Measurements from ENCODE around the gene NKX2-3. TPM values are rescaled to one million over a fixed set of nuclear protein-coding genes. Genes with fewer than 3 reads are reported as not detected.

Gene NKX2-3
- total RNA-seq, 2 experiments from 2014 or later = not detected

DNA sequence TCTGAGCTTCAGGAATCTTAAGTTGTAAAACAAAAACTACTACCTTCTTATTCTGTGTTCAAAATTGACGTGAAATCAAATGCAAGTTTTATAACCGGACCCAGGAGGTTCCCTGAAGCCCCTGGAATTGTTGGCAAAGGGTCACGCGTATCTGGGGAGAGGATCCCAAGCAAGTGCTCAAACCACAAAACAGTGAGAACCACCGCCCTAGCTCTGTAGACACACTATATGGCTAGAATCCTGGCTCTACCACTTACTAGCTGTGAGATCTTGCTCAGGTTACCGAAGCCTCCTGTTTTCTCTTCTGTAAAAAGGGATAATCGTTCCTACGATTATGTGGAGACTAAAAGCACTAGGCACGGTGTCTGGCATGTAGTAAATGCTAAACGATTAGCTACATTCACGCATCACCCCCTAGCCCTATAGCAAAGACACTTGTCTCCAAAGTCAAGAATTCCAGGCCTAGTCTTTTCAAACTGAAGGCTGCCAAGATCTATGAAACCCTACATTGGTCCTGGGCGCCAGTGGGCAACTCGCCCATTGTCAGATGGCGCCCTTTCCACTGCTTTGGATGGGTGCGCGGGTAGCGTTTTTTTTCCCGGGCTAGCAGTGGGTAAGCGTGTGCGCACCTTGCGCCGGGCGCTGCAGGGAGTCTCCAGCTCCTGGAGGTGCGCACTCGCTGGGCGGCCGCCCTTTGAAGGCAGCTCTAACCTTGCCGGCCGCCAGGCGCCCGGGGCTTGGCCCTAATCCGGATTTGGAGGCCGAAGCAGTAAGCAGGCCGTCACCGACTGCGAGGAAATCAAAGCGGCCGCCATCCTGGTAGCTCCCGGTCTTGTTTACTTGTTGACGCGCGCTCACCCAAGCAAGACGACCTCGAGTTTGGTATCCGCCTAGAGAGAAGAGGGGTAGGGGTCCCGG lies 11.6 kb upstream of the NKX2-3 start:
- ChIA-PET CTCF (no interaction called here), POLR2A (no interaction called here)
- Mint-ChIP-seq H3K4me3 (no peak overlapping the region), H3K9me3 (no peaks in the 10 kb centered on the region), H3K4me1 (ENCODE audit: low read depth) (no peaks in the 10 kb centered on the region), H3K27ac (no peak overlapping the region), H3K36me3 (no peaks in the 10 kb centered on the region), H3K27me3 (peaks cover 66% of the 10 kb centered on the region)
- intact Hi-C loops (cut with micrococcal nuclease) = no loop called here
- DNase-seq = no peak

DNA sequence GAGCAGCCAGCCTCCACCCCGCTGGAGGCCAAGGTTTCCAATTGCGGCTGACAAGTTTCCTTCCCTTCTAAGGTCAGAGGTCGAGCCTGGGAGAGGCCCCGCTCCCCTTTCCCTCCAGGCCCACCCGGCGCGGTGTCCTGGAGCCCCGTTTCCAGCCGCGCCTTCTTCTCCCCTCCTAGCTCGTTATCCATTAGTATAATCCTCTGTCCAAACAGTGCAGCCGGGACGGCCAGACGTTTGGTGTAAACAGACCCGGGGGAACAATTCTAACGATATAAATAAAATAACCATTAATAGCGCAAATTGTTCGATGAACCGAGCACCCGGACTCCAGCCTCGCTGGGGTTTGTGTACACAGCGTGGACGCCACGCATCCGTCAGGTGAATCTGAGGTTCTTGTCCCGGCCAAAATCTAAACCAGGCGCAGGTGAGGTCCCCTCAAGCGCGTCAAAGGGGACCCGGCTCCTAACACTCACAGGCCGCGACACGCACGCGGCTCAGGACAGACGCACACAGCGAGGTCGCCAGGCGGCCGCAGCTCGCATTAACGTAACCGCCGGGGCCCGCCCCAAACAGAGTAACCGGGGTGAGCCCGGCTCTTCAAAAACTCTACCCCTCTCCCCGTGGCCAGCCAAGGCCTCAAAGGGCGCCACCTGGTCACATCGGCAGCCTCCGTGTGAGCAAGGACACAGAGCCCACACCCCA lies 10.8 kb upstream of the NKX2-3 start:
- ChIA-PET CTCF (no interaction called here), POLR2A (no interaction called here)
- Mint-ChIP-seq H3K4me3 (no peak overlapping the region), H3K9me3 (no peaks in the 10 kb centered on the region), H3K27me3 (peaks cover 71% of the 10 kb centered on the region), H3K4me1 (ENCODE audit: low read depth) (no peaks in the 10 kb centered on the region), H3K36me3 (no peaks in the 10 kb centered on the region), H3K27ac (no peak overlapping the region)
- DNase-seq = no peak
- intact Hi-C loops (cut with micrococcal nuclease) = no loop called here

DNA sequence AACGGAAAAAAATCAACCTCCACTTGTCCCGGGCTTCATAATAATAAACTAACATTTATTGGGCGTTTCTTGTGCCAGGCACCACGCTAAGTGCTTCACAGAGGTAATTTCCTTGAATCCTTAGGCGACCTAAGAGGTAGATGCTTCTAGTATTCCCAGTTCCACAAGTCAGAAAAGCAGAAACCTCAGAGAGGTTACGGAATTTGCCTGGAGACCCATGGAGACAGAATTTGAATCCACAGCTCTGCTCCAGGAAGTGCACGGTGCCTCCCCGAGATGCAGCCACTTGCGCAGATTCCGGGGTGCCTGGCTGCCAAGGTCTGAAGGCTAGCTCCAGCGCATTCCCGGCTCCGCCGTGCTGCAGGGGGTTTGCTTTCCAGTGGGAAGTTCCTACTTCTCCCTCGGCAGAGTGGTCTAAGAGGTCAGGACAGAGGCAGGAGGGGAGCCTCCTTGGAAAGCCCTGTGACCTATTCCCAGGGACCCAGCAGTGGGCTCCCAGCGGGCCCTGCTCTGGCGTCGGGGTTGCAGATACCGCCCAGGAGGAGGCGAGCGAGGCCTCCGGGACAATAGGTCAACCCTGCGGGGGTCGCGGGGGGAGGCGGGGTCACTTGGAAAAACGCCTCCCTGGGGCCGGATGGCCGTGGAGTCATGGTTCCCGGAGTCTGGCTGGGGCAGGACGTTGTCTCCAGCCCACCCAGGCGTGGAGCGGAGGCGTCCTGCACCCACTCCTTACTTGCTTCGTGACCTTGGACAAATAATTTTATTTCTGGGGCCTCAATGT lies 10.1 kb upstream of the NKX2-3 start:
- ChIA-PET POLR2A (no interaction called here), CTCF (interaction anchor here (1.1 kb wide), 1 partner anchor 87 kb away, joined by 3 read pairs; no protein-coding TSS in a partner anchor)
- peaks cover 71% of the 10 kb centered on the region for H3K27me3 Mint-ChIP-seq
- no peaks in the 10 kb centered on the region for H3K9me3 Mint-ChIP-seq
- H3K4me3 Mint-ChIP-seq = no peak overlapping the region
- intact Hi-C loops (cut with micrococcal nuclease) = no loop called here
- no peak overlapping the region for H3K27ac Mint-ChIP-seq
- DNase-seq = no peak
- no peaks in the 10 kb centered on the region for H3K36me3 Mint-ChIP-seq
- H3K4me1 Mint-ChIP-seq (ENCODE audit: low read depth) = no peaks in the 10 kb centered on the region

DNA sequence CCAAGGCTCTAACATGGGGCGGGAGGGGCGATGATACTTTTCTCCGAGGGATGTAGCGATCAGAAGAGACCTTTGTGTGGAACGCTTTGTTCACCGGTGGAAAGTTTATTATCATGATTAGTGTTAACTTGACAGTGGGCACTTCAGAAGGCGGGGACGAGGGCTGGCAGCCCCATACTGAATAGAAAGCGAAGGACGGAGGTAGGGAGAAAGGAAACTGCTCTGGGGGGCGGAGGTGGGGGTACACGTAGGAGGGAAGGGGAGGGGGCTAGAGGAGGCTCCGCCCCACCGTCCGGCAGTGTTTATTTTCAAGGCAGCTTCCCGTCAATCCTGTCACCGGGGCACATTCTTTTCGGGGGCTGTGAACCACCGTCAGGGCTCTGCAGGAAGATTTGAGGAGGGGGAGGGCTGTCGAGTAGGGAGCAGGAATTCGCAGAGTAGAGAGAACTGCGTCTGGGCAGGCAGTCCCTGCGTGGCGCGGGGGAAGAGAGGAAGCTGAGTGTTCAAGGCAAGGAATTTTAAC lies 9.4 kb upstream of the NKX2-3 start:
- intact Hi-C loops (cut with micrococcal nuclease) = no loop called here
- ChIA-PET POLR2A (no interaction called here), CTCF (interaction anchor here (1.1 kb wide), 1 partner anchor 87 kb away, joined by 3 read pairs; no protein-coding TSS in a partner anchor)
- Mint-ChIP-seq H3K27ac (no peak overlapping the region), H3K4me3 (peak overlapping the region; percentile 9), H3K36me3 (no peaks in the 10 kb centered on the region), H3K27me3 (peaks cover 73% of the 10 kb centered on the region), H3K4me1 (ENCODE audit: low read depth) (no peaks in the 10 kb centered on the region), H3K9me3 (no peaks in the 10 kb centered on the region)
- DNase-seq = no peak

DNA sequence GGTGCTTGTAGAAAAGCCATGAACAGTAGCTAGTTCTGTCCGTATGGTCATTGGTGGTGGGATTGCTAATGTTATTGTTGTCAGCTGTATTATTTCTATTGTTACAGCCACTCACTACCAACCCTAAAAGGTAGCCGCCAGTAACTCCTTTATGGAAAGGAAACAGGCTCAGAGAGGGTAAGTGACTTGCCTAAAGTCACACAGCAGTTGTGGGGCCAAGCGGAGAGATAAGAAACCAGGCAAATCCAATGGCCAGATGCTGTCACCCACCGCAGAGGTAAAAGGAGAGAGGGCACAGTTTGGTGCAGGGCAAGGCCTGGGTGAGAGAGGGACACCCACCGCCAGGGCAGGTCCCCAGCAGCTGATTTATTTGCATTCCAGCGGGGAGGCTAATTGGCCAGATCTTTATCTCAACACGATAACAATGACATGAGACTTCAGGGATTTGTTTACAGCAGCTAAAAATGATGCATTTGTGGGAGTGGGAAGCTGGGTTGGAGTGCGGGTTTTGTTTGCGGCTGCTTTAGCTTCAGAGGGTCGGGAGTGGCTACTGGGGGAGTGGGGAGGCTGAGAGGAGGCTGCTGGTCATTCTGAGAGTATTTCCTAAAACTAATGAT lies 8.6 kb upstream of the NKX2-3 start:
- no peak for DNase-seq
- Mint-ChIP-seq H3K4me3 (no peak overlapping the region), H3K4me1 (ENCODE audit: low read depth) (no peaks in the 10 kb centered on the region), H3K27ac (no peak overlapping the region), H3K27me3 (peaks cover 74% of the 10 kb centered on the region), H3K36me3 (no peaks in the 10 kb centered on the region), H3K9me3 (no peaks in the 10 kb centered on the region)
- ChIA-PET CTCF (no interaction called here), POLR2A (no interaction called here)
- intact Hi-C loops (cut with micrococcal nuclease) = no loop called here

DNA sequence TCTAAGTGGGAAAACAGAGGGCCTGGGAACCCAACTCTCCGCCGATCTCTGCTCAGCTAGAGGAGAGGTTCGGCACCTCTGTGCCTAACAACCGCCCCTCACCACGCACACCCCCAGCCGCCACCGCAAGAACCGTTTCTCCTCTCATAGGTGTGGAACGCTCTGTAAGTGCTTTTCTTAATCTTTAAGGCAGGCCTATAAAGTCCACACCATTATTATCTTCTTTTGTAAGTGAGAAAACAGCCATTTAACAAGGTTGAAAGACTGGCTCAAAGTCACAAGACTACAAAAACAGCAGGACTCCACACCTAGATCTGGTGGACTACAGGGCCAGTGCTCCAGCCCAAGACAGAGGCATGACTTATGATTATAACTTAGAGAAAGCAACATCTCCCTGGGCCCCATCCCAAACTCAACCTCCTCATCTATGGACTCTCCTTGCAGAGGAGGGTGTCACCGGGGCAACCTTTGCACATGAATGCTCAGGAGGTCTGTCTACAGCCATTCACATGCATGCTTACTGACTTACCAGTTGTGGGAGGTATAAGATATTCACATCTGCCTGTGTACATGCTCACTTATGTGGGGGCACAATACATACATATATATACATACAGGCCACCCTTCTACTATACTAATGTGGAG lies 7.9 kb upstream of the NKX2-3 start:
- H3K27ac Mint-ChIP-seq = no peak overlapping the region
- POLR2A ChIA-PET = no interaction called here
- no peaks in the 10 kb centered on the region for H3K4me1 Mint-ChIP-seq (ENCODE audit: low read depth)
- H3K4me3 Mint-ChIP-seq = no peak overlapping the region
- no peaks in the 10 kb centered on the region for H3K36me3 Mint-ChIP-seq
- DNase-seq = no peak
- CTCF ChIA-PET = no interaction called here
- intact Hi-C loops (cut with micrococcal nuclease) = no loop called here
- H3K9me3 Mint-ChIP-seq = no peaks in the 10 kb centered on the region
- H3K27me3 Mint-ChIP-seq = peaks cover 74% of the 10 kb centered on the region

DNA sequence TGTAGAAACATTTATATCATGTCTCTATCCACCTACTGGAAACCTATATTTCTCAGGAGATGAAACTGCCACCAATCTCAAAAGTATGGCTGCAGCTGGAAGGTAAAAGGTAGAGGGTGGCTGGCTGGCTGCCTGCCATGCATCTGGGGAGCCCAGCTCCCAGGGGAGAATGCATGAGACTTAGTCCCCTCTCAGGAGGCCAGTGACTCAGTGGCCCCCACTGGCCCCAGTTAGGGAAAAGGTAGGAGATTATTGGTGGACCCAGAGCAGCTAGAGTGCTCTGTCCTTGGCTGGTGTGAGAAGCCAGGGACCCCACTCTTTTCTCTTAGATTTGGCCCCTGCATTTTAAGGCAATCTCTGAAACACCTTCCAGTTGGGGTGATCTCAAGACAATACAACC lies 6.8 kb upstream of the NKX2-3 start:
- Mint-ChIP-seq H3K9me3 (no peaks in the 10 kb centered on the region), H3K4me3 (no peak overlapping the region), H3K27ac (no peak overlapping the region), H3K4me1 (ENCODE audit: low read depth) (peaks cover 3% of the 10 kb centered on the region), H3K27me3 (peaks cover 75% of the 10 kb centered on the region), H3K36me3 (no peaks in the 10 kb centered on the region)
- no peak for DNase-seq
- POLR2A ChIA-PET = no interaction called here
- CTCF ChIA-PET = no interaction called here
- intact Hi-C loops (cut with micrococcal nuclease) = no loop called here

DNA sequence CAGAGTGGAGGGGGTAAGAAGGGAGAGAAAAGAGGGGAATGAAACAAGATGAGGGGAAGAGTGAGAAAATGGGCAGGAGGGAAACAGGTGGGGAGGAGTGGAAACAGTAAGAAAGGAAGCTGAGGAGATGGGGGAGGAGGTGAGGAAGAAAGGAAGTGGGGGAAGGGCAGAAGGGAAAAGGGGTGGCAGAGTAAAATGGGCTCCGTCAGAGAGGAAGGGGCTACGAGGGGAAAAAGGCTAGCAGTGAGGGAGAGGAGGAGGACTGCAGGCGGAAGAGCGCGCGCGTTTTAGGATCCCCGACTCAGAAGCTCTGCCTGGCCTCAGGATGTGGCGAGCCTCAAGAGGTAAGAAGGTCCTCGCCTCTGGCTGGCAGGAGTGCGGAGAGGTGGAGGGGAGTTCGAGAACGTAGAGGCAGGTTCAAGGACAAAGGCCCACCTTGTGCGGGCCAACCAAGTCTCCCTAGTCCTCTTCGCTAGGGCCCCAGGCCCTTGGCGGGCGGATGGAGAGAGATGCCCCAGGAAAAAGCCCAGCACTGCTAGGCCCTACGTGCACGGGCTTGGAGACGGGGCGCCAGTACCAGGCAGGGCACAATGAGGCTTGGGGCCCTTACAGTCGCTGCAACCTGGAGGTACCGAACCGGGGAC lies 5.8 kb upstream of the NKX2-3 start:
- Mint-ChIP-seq H3K4me3 (no peak overlapping the region), H3K36me3 (no peaks in the 10 kb centered on the region), H3K9me3 (no peaks in the 10 kb centered on the region), H3K27me3 (peaks cover 82% of the 10 kb centered on the region), H3K27ac (no peak overlapping the region), H3K4me1 (ENCODE audit: low read depth) (peaks cover 3% of the 10 kb centered on the region)
- CTCF ChIA-PET = no interaction called here
- DNase-seq = no peak
- POLR2A ChIA-PET = no interaction called here
- intact Hi-C loops (cut with micrococcal nuclease) = no loop called here

DNA sequence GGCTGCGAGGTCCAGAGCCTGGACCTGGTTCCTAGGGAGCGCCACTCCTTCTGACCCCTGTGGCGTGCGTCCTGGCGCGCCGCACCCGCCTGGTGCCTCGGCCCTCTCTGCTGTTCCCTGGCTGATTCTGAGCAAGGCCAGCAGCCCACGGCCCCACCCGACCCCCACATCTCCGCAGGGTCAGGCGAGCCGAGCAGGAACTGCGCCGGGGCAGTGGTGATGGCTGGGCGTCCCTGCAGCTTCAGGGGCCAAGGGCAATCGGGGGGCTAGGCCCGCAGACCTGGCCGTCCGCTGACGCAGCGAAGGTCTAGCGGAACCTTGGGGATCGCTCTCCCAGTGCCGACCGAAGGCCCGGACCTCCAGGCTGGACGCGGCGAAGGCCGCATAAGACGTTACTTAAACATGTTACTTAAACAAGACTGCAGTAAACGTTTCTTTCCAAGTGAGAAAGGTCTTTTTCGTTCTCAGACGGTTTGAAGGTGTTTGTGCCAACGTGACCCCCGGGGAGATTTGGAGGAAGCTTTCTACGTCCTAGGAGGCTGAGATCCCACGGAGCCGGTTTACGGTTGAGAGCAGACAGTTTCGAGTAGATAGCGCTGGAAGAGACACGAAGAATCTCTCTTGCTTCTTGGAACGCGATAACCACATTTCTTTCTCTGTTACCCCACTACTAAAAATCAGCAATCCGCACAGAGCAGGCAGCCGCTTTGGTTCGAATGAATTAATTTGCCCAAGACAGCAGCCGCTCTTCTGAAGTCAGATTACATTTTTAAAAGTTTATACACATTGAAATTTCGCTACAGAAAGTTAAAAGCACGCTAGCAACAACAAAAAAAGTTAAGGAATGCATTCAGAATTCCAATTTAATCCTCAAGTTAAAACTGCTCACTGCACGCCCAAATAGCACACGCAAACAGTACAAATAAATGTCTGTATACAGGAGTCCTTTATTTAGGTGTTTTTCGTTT lies 4.9 kb upstream of the NKX2-3 start:
- ChIA-PET CTCF (no interaction called here), POLR2A (no interaction called here)
- Mint-ChIP-seq H3K4me3 (no peak overlapping the region), H3K4me1 (ENCODE audit: low read depth) (peaks cover 8% of the 10 kb centered on the region), H3K36me3 (no peaks in the 10 kb centered on the region), H3K9me3 (no peaks in the 10 kb centered on the region), H3K27me3 (peaks cover 85% of the 10 kb centered on the region), H3K27ac (no peak overlapping the region)
- intact Hi-C loops (cut with micrococcal nuclease) = no loop called here
- no peak for DNase-seq

DNA sequence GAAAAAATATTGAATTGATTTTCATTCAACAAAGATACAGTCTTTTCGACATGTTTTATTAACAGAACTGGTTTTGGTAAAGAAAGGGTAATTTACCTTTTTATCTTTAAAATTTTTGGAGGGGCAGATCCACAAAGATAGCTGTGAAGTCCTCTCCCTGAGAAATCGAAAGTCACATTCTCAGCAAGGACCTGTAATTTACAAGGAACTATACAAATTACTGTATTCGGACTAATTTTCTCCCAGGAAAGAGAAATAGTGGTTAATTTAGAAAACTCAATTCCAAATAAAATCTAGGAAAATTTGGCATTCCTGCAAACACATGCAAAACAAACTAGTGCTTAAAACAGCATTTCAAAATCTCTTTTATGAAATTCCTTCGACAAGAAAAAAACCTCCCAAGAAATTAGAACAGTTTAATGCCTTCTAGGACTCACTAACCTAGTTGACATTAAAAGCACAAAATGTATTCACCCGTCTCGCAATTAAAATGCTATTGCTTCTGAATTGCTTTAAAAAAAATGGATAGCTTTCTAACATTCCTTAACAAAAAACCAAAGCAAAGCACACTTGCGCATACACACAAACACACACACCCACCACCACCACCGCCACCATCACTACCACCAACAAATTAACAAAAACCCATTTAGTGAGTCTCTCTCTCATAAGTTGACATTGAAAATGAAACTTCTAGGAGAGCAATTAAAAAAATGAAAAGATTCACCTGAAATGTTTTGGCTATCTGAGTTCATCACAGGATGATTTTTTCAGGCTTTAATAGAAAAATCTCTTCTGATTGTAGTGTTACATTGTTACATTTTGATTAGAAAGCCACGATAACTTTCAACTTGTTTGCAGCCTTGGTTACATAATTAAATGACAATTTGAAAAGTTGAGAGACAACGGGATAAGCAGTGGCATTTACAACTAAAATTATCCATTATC lies 4.0 kb upstream of the NKX2-3 start:
- intact Hi-C loops (cut with micrococcal nuclease) = no loop called here
- Mint-ChIP-seq H3K27ac (no peak overlapping the region), H3K4me1 (ENCODE audit: low read depth) (peaks cover 12% of the 10 kb centered on the region), H3K9me3 (no peaks in the 10 kb centered on the region), H3K36me3 (no peaks in the 10 kb centered on the region), H3K4me3 (no peak overlapping the region), H3K27me3 (peaks cover 88% of the 10 kb centered on the region)
- DNase-seq = no peak
- CTCF ChIA-PET = interaction anchor here (0.6 kb wide), 1 partner anchor 1519 kb away, joined by 3 read pairs; no protein-coding TSS in a partner anchor
- POLR2A ChIA-PET = no interaction called here

Data from activated CD4-positive, alpha-beta memory T cell treated with anti-CD3 and anti-CD28 coated beads for 36 hours (primary cell).